Glutamatergic neuron (in vitro differentiated cells): ENCODE data around the gene RAPH1. TPM values are rescaled to one million over a fixed set of nuclear protein-coding genes. Genes with fewer than 3 reads are reported as not detected.
"Not testable (repeated sequence)": the region's sequence is repeated elsewhere in the genome, so short reads cannot be mapped to it uniquely, and the experiment has no call there.

Source experiments
- DNase-seq: peaks from one replicate; pipeline ENCODE4 v3.0.0; 2022
- H3K27ac Mint-ChIP-seq: one replicate; pipeline ENCODE4 v1.8.0; 2020; ENCODE audit warnings: mild to moderate bottlenecking, mixed read lengths, inconsistent platforms; ENCODE audit not compliant: unreplicated experiment
- H3K27me3 Mint-ChIP-seq: one replicate; pipeline ENCODE4 v1.8.0; 2020; ENCODE audit warnings: mild to moderate bottlenecking, moderate library complexity, mixed read lengths, inconsistent platforms; ENCODE audit not compliant: unreplicated experiment
- H3K36me3 Mint-ChIP-seq: one replicate; pipeline ENCODE4 v1.8.0; 2020; ENCODE audit warnings: mild to moderate bottlenecking, mixed read lengths, inconsistent platforms; ENCODE audit not compliant: unreplicated experiment
- H3K4me1 Mint-ChIP-seq: one replicate; pipeline ENCODE4 v1.8.0; 2020; ENCODE audit warnings: mild to moderate bottlenecking, low read depth, mixed read lengths, inconsistent platforms; ENCODE audit not compliant: unreplicated experiment
- H3K4me3 Mint-ChIP-seq: one replicate; pipeline ENCODE4 v1.8.0; 2020; ENCODE audit warnings: mild to moderate bottlenecking, mixed read lengths, inconsistent platforms; ENCODE audit not compliant: unreplicated experiment
- H3K9me3 Mint-ChIP-seq: one replicate; pipeline ENCODE4 v1.8.0; 2020; ENCODE audit warnings: mild to moderate bottlenecking, moderate library complexity, mixed read lengths, inconsistent platforms; ENCODE audit not compliant: unreplicated experiment
- CTCF ChIP-seq: fragments of 200-600 bp; sonication (generic); IDR thresholded peaks from one replicate; pipeline ENCODE4 v1.5.0; 2021; ENCODE audit not compliant: partially characterized antibody, unreplicated experiment
- total RNA-seq: library from RNA; stranded (reverse); fragmentation: NEBNext Ultra II Directional; extraction: Animal tissue kit (Norgen Biotek cat#: 25700); gene quantifications from one replicate; pipeline ENCODE4 v1.2.1, GENCODE V29; 2021; ENCODE audit not compliant: unreplicated experiment

Gene RAPH1
- total RNA-seq, 1 donor from 2014 or later = 56.9 TPM

DNA sequence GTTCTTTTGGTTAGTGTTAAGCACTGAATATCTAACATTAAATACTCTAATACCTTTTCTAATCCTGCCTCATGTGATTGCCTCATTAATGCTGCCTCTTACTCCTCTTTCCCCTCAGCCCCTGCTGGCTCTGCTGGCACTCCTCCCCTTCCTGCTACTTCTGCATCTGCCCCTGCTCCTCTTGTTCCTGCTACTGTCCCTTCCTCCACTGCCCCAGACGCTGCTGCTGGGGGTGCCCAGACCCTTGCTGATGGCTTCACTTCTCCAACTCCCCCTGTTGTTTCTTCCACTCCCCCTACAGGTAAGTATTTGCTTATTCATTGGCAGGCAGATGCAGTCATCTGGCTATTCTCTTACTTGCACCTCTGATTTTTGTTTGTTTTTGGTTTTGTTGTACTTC, 138.4 kb downstream of the RAPH1 start:
- no peak overlapping the region for H3K4me3 Mint-ChIP-seq
- H3K4me1 Mint-ChIP-seq = peaks cover 3% of the 10 kb centered on the region
- no peak for DNase-seq
- TF ChIP-seq CTCF = peak; percentile 48
- no peak overlapping the region for H3K27ac Mint-ChIP-seq
- H3K36me3 Mint-ChIP-seq = peaks cover 8% of the 10 kb centered on the region
- H3K27me3 Mint-ChIP-seq = no peaks in the 10 kb centered on the region
- peaks cover 2% of the 10 kb centered on the region for H3K9me3 Mint-ChIP-seq

DNA sequence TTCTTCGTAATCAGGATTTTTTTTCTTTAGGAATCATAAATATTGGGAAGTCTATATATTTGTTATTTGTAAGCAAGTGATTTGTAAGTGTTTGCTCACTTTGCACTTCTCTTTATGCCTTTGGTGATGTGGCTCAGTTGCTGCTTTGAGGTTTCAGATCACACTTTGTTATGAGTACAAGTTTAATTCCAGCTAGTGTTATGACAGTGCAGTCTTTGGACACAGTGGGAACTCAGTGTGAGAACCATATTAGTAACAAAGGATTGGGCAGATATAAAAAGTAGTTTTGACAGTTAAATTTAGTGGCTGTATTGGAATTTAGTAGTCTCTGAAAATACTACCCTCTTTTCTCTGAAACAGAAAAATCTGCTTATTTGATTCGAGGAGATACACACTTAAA, 139.2 kb downstream of the RAPH1 start:
- peaks cover 8% of the 10 kb centered on the region for H3K36me3 Mint-ChIP-seq
- DNase-seq = no peak
- H3K27ac Mint-ChIP-seq = no peak overlapping the region
- peaks cover 2% of the 10 kb centered on the region for H3K9me3 Mint-ChIP-seq
- no peak for TF ChIP-seq CTCF
- no peaks in the 10 kb centered on the region for H3K27me3 Mint-ChIP-seq
- peaks cover 3% of the 10 kb centered on the region for H3K4me1 Mint-ChIP-seq
- H3K4me3 Mint-ChIP-seq = no peak overlapping the region

- Mint-ChIP-seq H3K27me3 (no peaks in the 10 kb centered on the region), H3K9me3 (peaks cover 2% of the 10 kb centered on the region), H3K4me3 (no peak overlapping the region), H3K4me1 (peaks cover 3% of the 10 kb centered on the region), H3K27ac (no peak overlapping the region), H3K36me3 (peaks cover 8% of the 10 kb centered on the region)
- DNase-seq = no peak
- peak; percentile 26 for TF ChIP-seq CTCF
Observed at GRCh38 chr2:203394519-203395227, 140.4 kb downstream of the RAPH1 start.

- not testable (repeated sequence) for DNase-seq, H3K4me1 Mint-ChIP-seq, H3K27me3 Mint-ChIP-seq, H3K36me3 Mint-ChIP-seq, H3K27ac Mint-ChIP-seq, H3K4me3 Mint-ChIP-seq, H3K9me3 Mint-ChIP-seq
Observed at GRCh38 chr2:203388153-203388552, 146.9 kb downstream of the RAPH1 start.

GRCh38 chr2:203383038-203383437, 152.1 kb downstream of the RAPH1 start:
- H3K27ac Mint-ChIP-seq = no peak overlapping the region
- no peak for TF ChIP-seq CTCF

More at GRCh38 chr2:203383038-203383437, 152.1 kb downstream of the RAPH1 start:
- Mint-ChIP-seq H3K27me3 (no peaks in the 10 kb centered on the region), H3K36me3 (no peaks in the 10 kb centered on the region), H3K4me1 (no peaks in the 10 kb centered on the region), H3K9me3 (no peaks in the 10 kb centered on the region), H3K4me3 (no peak overlapping the region)
- no peak for DNase-seq
